ENCODE data around the gene IL25.
"Not testable (repeated sequence)": the region's sequence is repeated elsewhere in the genome, so short reads cannot be mapped to it uniquely, and the experiment has no call there.

Gene IL25

DNA sequence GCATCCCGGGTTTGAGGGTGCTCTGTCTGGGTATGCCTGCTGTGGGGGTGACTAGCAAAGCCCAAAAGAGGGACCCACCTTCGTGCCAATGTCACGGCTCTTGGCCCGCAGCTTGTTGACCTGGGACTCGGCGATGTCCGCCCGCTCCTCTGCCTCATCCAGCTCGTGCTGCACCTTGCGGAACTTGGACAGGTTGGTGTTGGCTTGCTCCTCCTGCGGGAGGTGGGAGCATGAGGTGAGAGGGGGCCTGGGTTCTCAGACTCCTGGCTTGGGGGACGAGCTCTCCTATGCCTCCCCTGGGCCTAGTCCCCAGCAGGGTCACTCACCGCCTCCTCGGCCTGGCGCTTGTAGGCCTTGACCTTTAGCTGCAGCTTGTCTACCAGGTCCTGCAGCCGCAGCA, 41.1 kb downstream of the IL25 start:
- DNase-seq = no peak

DNA sequence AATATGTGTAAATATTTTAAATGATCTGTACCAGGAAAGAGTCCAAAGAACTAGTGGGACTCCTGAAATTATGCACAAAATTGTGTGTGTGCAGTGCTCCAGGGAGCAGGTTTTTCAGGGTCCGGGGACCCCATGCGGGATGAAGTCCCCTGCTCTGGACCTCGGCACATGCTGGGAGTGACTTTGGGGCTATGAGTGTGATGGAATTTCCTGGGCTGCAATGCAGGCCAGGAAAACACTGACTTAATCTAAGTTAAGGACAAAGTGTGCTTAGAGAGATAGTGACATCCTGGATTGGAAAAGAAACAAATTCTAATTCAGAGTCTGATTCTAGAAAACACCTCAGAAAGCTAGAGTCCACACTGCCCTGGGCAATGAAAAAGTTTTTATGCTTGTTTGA, 41.6 kb downstream of the IL25 start:
- no peak for DNase-seq

DNA sequence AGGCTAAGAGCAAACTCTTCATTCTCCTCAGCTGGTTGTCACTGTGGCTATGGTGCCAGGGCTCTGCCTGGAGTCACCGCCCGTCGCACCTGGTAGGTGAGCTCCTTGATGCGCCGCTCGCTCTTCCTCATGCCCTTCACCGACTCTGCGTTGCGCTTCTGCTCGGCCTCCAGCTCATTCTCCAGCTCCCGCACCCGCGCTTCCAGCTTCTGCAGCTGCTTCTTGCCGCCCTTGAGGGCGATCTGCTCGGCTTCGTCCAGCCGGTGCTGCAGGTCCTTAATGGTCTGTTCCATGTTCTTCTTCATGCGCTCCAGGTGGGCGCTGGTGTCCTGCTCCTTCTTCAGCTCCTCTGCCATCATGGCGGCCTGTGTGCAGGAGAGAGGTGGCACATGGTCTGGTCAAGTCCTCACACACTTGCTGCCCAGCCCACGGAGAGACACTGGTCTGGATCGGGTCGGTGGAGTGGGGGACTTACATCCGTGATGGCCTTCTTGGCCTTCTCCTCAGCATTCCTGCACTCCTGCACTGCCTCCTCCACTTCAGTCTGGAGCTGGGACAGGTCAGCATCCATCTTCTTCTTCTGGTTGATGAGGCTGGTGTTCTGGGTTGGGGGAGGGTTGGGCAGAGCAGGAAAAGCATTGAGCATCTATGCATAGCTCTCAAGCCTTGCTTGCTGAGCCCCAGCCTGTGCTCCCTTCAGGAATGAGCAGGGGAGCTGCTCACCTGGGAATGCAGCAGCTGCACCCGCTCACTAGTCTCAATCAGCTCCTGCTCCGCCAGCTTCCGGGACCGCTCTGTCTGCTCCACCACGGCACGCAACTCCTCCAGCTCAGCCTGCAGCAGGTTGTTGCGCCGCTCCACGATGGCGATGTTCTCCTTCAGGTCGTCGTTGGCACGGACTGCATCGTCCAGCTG, 42.6 kb downstream of the IL25 start:
- no peak for DNase-seq

DNA sequence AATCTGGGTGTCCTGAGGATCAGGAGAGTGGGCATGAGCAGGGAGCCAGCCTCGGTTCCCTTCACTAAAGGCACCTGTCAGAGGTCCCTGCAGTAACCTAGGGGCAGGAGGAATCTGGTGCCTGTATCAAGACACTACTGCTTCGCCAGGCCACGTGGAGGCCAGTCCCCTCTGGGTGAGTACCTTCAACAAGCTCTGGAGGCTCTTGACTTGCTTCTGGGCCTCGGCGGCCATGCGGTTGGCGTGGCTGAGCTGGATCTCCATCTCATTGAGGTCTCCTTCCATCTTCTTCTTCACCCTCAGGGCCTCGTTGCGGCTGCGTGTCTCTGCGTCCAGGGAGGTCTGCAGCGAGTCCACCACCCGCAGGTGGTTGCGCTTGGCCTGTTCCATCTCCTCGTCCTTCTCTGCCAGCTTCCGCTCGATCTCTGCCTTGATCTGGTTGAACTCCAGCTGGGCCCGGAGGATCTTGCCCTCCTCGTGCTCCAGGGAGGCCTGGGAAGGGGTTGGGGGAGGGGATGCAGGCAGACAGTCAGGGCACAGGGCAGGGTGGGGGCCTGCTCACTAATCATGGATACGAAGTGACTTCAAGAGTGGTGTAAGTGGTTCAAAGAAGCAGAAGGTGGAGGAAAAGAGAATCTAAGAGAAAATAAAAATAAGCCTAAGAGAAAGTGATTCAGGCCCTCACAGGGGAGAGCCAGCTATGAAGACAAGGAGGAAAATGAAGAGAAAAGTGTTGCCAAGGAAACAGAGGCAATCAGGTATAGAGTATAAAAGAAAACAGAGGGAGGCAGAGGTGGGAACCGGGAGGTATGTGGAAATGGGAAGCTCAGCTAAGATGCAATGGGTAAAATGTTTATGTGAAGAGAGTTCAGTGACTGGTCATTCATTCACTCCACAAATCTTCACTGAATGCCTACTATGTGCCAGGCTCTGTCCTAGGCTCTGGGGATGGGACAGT, 43.5 kb downstream of the IL25 start:
- DNase-seq = no peak

DNA sequence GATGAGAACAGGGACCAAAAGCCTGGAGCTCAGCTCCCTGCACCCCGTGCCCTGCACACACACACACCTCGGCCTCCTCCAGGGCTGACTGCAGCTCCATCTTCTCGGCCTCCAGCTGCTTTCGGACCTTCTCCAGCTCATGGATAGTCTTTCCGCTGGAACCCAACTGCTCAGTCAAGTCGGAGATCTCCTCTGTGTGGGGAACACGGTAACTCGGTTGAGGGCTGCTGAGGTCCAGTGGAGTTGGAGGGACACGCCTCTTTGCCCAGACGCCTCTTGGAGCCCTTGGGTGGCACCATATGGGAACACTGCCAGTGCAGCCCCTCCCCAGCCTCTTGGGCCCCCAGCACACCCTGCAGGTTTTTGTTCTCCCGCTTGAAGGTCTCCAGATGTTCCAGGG, 44.2 kb downstream of the IL25 start:
- DNase-seq = no peak

DNA sequence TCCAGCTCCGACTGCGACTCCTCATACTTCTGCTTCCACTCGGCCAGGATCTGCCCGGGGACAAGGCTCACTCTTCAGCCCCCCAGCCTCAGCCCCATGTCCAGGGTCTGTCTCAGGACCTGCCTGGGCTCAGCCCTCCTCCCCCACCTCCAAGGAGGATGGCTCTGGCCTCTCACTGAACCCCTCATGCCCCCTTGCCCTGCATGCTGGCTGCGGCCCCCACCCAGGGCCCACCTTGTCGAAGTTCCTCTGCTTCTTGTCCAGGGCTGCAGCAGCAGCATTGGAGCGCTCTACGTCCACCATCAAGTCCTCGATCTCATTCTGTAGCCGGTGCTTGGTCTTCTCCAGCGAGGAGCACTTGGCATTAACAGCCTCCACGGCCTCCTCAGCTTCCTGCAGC, 44.7 kb downstream of the IL25 start:
- not testable (repeated sequence) for DNase-seq

DNA sequence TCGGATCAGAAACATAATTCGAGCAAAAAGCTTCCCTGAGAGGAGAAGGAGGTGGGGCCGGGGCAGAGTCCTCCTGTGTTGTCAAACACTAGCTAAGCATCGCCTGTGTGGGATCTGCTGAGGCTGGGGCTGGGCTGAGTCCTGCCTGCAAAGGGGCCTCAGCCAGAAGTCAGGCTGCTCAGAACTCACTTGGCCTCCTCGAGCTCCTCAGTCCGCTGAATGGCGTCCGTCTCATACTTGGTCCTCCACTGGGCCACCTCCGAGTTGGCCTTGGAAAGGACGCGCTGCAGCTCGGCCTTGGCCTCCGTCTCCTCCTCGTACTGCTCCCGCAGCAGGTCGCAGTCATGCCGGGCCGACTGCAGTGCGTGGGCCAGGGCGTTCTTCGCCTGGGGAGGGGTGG, 45.4 kb downstream of the IL25 start:
- no peak for DNase-seq

DNA sequence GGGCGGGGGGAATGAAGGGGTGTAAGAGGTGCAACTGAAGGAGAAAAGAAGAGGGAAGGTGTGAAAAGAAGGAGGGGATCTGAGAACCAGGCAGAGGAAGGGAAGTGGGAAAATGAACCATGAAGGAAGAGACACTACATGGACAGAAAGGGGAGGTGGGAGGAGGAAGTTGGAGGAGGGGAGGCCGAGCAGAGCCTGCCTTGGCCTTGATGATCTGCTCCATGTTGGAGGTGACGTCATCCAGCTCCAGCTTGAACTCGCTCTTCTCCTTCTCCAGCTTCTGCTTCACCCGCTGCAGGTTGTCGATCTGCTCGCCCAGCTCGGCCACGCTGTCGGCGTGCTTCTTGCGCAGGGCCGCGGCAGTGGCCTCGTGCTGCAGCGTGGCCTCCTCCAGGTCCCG, 47.0 kb downstream of the IL25 start:
- not testable (repeated sequence) for DNase-seq

DNA sequence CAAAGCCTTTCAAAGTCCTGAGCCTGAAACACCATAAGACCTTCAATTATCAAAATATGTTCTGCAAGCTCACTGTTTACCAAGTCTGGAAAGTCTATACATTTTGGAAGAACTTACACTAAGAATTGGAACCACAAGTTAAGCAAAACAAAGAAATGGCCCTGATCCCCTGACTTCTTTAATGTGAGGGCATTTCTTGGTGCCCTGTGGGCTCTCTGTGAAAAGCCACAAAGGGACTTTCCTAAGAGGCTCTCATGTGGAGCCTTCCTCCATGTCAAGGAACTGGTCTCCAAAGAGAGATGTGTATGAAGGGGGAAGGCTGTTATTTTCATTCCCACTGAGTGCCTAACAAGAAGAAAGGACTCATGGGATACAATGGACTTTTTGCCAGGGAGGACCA, 49.0 kb downstream of the IL25 start:
- DNase-seq = no peak

DNA sequence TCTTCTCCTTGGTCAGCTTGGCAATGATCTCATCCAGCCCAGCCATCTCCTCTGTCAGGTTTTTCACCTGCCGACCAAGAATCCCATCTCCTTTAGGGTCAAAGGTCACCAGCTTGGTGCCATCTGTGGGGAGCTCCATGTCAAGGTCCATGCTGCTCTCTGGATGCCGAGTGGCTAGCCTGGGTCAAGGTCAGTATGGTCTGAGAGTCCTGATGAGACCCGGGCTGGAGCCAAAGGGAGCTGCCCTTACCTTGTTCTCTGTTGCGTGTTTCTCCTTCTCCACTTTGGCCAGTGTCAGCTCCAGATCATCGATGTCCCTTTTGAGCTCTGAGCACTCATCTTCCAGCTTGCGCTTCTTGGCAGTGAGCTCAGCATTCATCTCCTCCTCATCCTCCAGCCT, 51.0 kb downstream of the IL25 start:
- DNase-seq = no peak

DNA sequence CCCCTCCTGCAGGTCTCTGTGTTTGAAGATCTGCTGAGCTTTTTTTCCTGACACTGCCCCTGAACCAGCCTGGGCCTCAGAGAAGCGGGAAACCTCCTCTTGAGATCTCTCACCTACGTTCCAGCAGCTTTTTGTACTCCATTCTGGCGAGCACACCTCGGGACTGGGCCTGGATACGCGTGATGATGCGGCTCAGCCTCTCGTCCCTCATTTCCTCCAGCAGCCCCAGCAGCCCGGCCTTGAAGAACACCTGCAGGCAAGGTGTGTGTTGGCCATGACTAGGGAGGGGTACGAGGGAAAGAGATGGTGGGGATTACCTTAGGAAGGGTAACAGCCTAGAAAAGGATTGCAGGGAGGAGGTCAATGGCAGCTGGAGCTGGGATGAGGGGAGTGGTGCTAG, 52.6 kb downstream of the IL25 start:
- no peak for DNase-seq

DNA sequence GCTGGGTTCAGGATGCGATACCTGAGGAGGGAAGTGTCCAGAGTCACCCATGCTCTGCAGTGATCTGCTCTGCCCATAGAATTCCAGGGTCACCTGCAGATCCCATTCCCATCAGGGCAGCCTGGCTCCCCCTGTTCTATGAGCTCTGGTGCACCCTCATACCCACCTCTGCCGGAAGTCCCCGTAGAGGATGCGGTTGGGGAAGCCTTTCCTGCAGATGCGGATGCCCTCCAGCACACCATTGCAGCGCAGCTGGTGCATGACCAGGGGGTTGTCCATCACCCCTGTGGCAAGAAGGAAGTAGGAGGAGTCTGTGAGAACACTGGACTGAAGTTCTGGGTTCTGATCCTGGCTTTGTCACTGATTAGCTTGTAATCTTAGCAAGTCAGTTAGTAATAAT, 53.2 kb downstream of the IL25 start:
- not testable (repeated sequence) for DNase-seq

All from NCI-H187 treated with DMSO at 0.1 percent for 48 hours (cell line).